ENCODE measurements around the gene VCAM1. TPM values are rescaled to one million over a fixed set of nuclear protein-coding genes. Genes with fewer than 3 reads are reported as not detected.

The VCAM1 gene
- total and polyA plus RNA-seq, 5 donors from 2014 or later, result not detected

GRCh38 chr1:100717218-100717617, 2.3 kb upstream of the VCAM1 start:
- H3K4me1 ChIP-seq (ENCODE audit: control insufficient read depth, insufficient read depth, low read length, poor library complexity, severe bottlenecking), result no peaks in the 10 kb centered on the region
- H3K27ac ChIP-seq (ENCODE audit: insufficient read depth, low read length, poor library complexity, severe bottlenecking), result no peak overlapping the region
- H3K27ac Mint-ChIP-seq, result no peak overlapping the region
- H3K36me3 ChIP-seq (ENCODE audit: control insufficient read depth, insufficient read depth, low read length), result no peaks in the 10 kb centered on the region
- H3K4me3 Mint-ChIP-seq, result no peak overlapping the region
- peaks cover 15% of the 10 kb centered on the region for H3K27me3 Mint-ChIP-seq
- ATAC-seq (ENCODE audit: low read depth in 2 of 2) (no peak), DNase-seq (no peak)
- H3K27me3 ChIP-seq (ENCODE audit: control insufficient read depth, insufficient read depth, low read length), result peaks cover 2% of the 10 kb centered on the region
- H3K4me1 Mint-ChIP-seq, result no peaks in the 10 kb centered on the region
- H3K9me3 ChIP-seq (ENCODE audit: control insufficient read depth in 2 of 2, low read length in 2 of 2), result no peaks in the 10 kb centered on the region
- H3K4me3 ChIP-seq (ENCODE audit: low read depth, low read length), result no peak overlapping the region
- no peaks in the 10 kb centered on the region for H3K36me3 Mint-ChIP-seq
- peaks cover 0 to 1% (median 0%) of the 10 kb centered on the region in 7 donors for H3K9me3 Mint-ChIP-seq

- DNase-seq (no peak), ATAC-seq (ENCODE audit: low read depth in 2 of 2) (no peak)
- Histone ChIP-seq H3K9me3 (ENCODE audit: control insufficient read depth in 2 of 2, low read length in 2 of 2) (no peaks in the 10 kb centered on the region), H3K27me3 (ENCODE audit: control insufficient read depth, insufficient read depth, low read length) (peaks cover 2% of the 10 kb centered on the region), H3K27ac (ENCODE audit: insufficient read depth, low read length, poor library complexity, severe bottlenecking) (no peak overlapping the region), H3K36me3 (ENCODE audit: control insufficient read depth, insufficient read depth, low read length) (no peaks in the 10 kb centered on the region), H3K4me1 (ENCODE audit: control insufficient read depth, insufficient read depth, low read length, poor library complexity, severe bottlenecking) (no peaks in the 10 kb centered on the region), H3K4me3 (ENCODE audit: low read depth, low read length) (no peak overlapping the region)
- H3K36me3 Mint-ChIP-seq, result no peaks in the 10 kb centered on the region
- no peaks in the 10 kb centered on the region for H3K4me1 Mint-ChIP-seq
- no peaks in the 10 kb centered on the region for H3K9me3 Mint-ChIP-seq
- peaks cover 18% of the 10 kb centered on the region for H3K27me3 Mint-ChIP-seq
- H3K4me3 Mint-ChIP-seq, result no peak overlapping the region
- no peak overlapping the region for H3K27ac Mint-ChIP-seq
Measured at GRCh38 chr1:100718581-100718980, 961 bp upstream of the VCAM1 start.

- no peak for ATAC-seq (ENCODE audit: low read depth in 2 of 2)
- Histone ChIP-seq H3K27me3 (ENCODE audit: control insufficient read depth, insufficient read depth, low read length) (peaks cover 2% of the 10 kb centered on the region), H3K36me3 (ENCODE audit: control insufficient read depth, insufficient read depth, low read length) (no peaks in the 10 kb centered on the region), H3K27ac (ENCODE audit: insufficient read depth, low read length, poor library complexity, severe bottlenecking) (no peak overlapping the region), H3K4me3 (ENCODE audit: low read depth, low read length) (no peak overlapping the region), H3K4me1 (ENCODE audit: control insufficient read depth, insufficient read depth, low read length, poor library complexity, severe bottlenecking) (no peaks in the 10 kb centered on the region), H3K9me3 (ENCODE audit: control insufficient read depth in 2 of 2, low read length in 2 of 2) (no peaks in the 10 kb centered on the region)
- Mint-ChIP-seq H3K36me3 (no peaks in the 10 kb centered on the region), H3K9me3 (no peaks in the 10 kb centered on the region), H3K4me3 (no peak overlapping the region), H3K27me3 (peaks cover 17% of the 10 kb centered on the region), H3K4me1 (no peaks in the 10 kb centered on the region), H3K27ac (no peak overlapping the region)
- no peak for DNase-seq
Measured at GRCh38 chr1:100720101-100720500, 559 bp downstream of the VCAM1 start.

GRCh38 chr1:100720751-100721150, 1.2 kb downstream of the VCAM1 start:
- H3K27ac ChIP-seq (ENCODE audit: insufficient read depth, low read length, poor library complexity, severe bottlenecking), result no peak overlapping the region
- Mint-ChIP-seq H3K4me1 (no peaks in the 10 kb centered on the region), H3K27ac (no peak overlapping the region), H3K4me3 (no peak overlapping the region), H3K27me3 (peaks cover 17% of the 10 kb centered on the region), H3K36me3 (no peaks in the 10 kb centered on the region), H3K9me3 (no peaks in the 10 kb centered on the region)
- ATAC-seq (ENCODE audit: low read depth in 2 of 2) (no peak), DNase-seq (no peak)
- no peaks in the 10 kb centered on the region for H3K4me1 ChIP-seq (ENCODE audit: control insufficient read depth, insufficient read depth, low read length, poor library complexity, severe bottlenecking)
- peaks cover 2% of the 10 kb centered on the region for H3K27me3 ChIP-seq (ENCODE audit: control insufficient read depth, insufficient read depth, low read length)
- no peaks in the 10 kb centered on the region for H3K9me3 ChIP-seq (ENCODE audit: control insufficient read depth in 2 of 2, low read length in 2 of 2)
- no peak overlapping the region for H3K4me3 ChIP-seq (ENCODE audit: low read depth, low read length)
- no peaks in the 10 kb centered on the region for H3K36me3 ChIP-seq (ENCODE audit: control insufficient read depth, insufficient read depth, low read length)

GRCh38 chr1:100721526-100722207, 2.1 kb downstream of the VCAM1 start:
- DNase-seq, result no peak
- no peak overlapping the region for H3K27ac ChIP-seq (ENCODE audit: insufficient read depth, low read length, poor library complexity, severe bottlenecking)
- H3K4me3 ChIP-seq (ENCODE audit: low read depth, low read length), result no peak overlapping the region
- H3K27me3 ChIP-seq (ENCODE audit: control insufficient read depth, insufficient read depth, low read length), result peaks cover 6% of the 10 kb centered on the region
- no peak overlapping the region for H3K27ac Mint-ChIP-seq
- no peaks in the 10 kb centered on the region for H3K4me1 Mint-ChIP-seq
- ATAC-seq (ENCODE audit: low read depth in 2 of 2), result no peak
- H3K36me3 Mint-ChIP-seq, result no peaks in the 10 kb centered on the region
- H3K9me3 ChIP-seq (ENCODE audit: control insufficient read depth in 2 of 2, low read length in 2 of 2), result no peaks in the 10 kb centered on the region
- no peaks in the 10 kb centered on the region for H3K36me3 ChIP-seq (ENCODE audit: control insufficient read depth, insufficient read depth, low read length)
- peaks cover 22% of the 10 kb centered on the region for H3K27me3 Mint-ChIP-seq
- no peak overlapping the region for H3K4me3 Mint-ChIP-seq
- H3K4me1 ChIP-seq (ENCODE audit: control insufficient read depth, insufficient read depth, low read length, poor library complexity, severe bottlenecking), result no peaks in the 10 kb centered on the region
- H3K9me3 Mint-ChIP-seq, result no peaks in the 10 kb centered on the region

GRCh38 chr1:100722221-100722620, 2.7 kb downstream of the VCAM1 start:
- Mint-ChIP-seq H3K4me1 (no peaks in the 10 kb centered on the region), H3K9me3 (no peaks in the 10 kb centered on the region), H3K36me3 (no peaks in the 10 kb centered on the region), H3K27ac (no peak overlapping the region), H3K27me3 (peaks cover 22% of the 10 kb centered on the region), H3K4me3 (no peak overlapping the region)
- DNase-seq (no peak), ATAC-seq (ENCODE audit: low read depth in 2 of 2) (no peak)
- Histone ChIP-seq H3K9me3 (ENCODE audit: control insufficient read depth in 2 of 2, low read length in 2 of 2) (no peaks in the 10 kb centered on the region), H3K36me3 (ENCODE audit: control insufficient read depth, insufficient read depth, low read length) (no peaks in the 10 kb centered on the region), H3K4me1 (ENCODE audit: control insufficient read depth, insufficient read depth, low read length, poor library complexity, severe bottlenecking) (no peaks in the 10 kb centered on the region), H3K4me3 (ENCODE audit: low read depth, low read length) (no peak overlapping the region), H3K27me3 (ENCODE audit: control insufficient read depth, insufficient read depth, low read length) (peaks cover 6% of the 10 kb centered on the region), H3K27ac (ENCODE audit: insufficient read depth, low read length, poor library complexity, severe bottlenecking) (no peak overlapping the region)

GRCh38 chr1:100724281-100724680, 4.7 kb downstream of the VCAM1 start:
- no peak overlapping the region for H3K27ac Mint-ChIP-seq
- DNase-seq (no peak), ATAC-seq (ENCODE audit: low read depth in 2 of 2) (no peak)
- H3K9me3 Mint-ChIP-seq, result no peaks in the 10 kb centered on the region
- H3K4me1 ChIP-seq (ENCODE audit: control insufficient read depth, insufficient read depth, low read length, poor library complexity, severe bottlenecking), result no peaks in the 10 kb centered on the region
- no peaks in the 10 kb centered on the region for H3K36me3 ChIP-seq (ENCODE audit: control insufficient read depth, insufficient read depth, low read length)
- H3K4me3 ChIP-seq (ENCODE audit: low read depth, low read length), result no peak overlapping the region
- H3K36me3 Mint-ChIP-seq, result no peaks in the 10 kb centered on the region
- H3K4me1 Mint-ChIP-seq, result no peaks in the 10 kb centered on the region
- H3K4me3 Mint-ChIP-seq, result no peak overlapping the region
- no peak overlapping the region for H3K27ac ChIP-seq (ENCODE audit: insufficient read depth, low read length, poor library complexity, severe bottlenecking)
- peaks cover 8% of the 10 kb centered on the region for H3K27me3 ChIP-seq (ENCODE audit: control insufficient read depth, insufficient read depth, low read length)
- H3K9me3 ChIP-seq (ENCODE audit: control insufficient read depth in 2 of 2, low read length in 2 of 2), result no peaks in the 10 kb centered on the region
- peaks cover 17% of the 10 kb centered on the region for H3K27me3 Mint-ChIP-seq

GRCh38 chr1:100730130-100730529, 10.6 kb downstream of the VCAM1 start:
- Mint-ChIP-seq H3K4me1 (no peaks in the 10 kb centered on the region), H3K27ac (no peak overlapping the region), H3K9me3 (peaks cover 0 to 3% (median 0%) of the 10 kb centered on the region in 7 donors), H3K36me3 (no peaks in the 10 kb centered on the region), H3K4me3 (no peak overlapping the region), H3K27me3 (peaks cover 12% of the 10 kb centered on the region)
- Histone ChIP-seq H3K36me3 (ENCODE audit: control insufficient read depth, insufficient read depth, low read length) (no peaks in the 10 kb centered on the region), H3K9me3 (ENCODE audit: control insufficient read depth in 2 of 2, low read length in 2 of 2) (no peaks in the 10 kb centered on the region), H3K4me3 (ENCODE audit: low read depth, low read length) (no peak overlapping the region), H3K27ac (ENCODE audit: insufficient read depth, low read length, poor library complexity, severe bottlenecking) (no peak overlapping the region), H3K4me1 (ENCODE audit: control insufficient read depth, insufficient read depth, low read length, poor library complexity, severe bottlenecking) (no peaks in the 10 kb centered on the region), H3K27me3 (ENCODE audit: control insufficient read depth, insufficient read depth, low read length) (peaks cover 5% of the 10 kb centered on the region)
- ATAC-seq (ENCODE audit: low read depth in 2 of 2), result no peak
- no peak for DNase-seq
